ENCODE measurements around the gene EIF4A2.

GRCh38 chr3:186824430-186825139 is 41.2 kb downstream of the EIF4A2 start:
- TF ChIP-seq CTCF (IDR thresholded peaks at IDR 0.05; ENCODE audit: low read depth, low read length, poor library complexity, severe bottlenecking) (no peak), EZH2phosphoT487 (IDR thresholded peaks at IDR 0.05; ENCODE audit: borderline replicate concordance, low read length) (no peak)
